SK-N-SH treated with all-trans-retinoic acid at 6 μM for 48 hours (cell line): ENCODE measurements around the gene MYLK.

Source experiments
- ATAC-seq: fragments of 200-7000 bp; cut with Tn5 transposase; 3 replicates; pipeline ENCODE4 v1.9.1; 2020; ENCODE audit warnings: mild to moderate bottlenecking, moderate library complexity
- ARNTL ChIP-seq: fragments of 450-650 bp; formaldehyde crosslinking; IDR thresholded peaks from 2 replicates; pipeline ENCODE4 v1.5.0; 2020; ENCODE audit warnings: low read depth, mild to moderate bottlenecking, moderate library complexity, borderline replicate concordance
- BACH2 ChIP-seq: fragments of 250-450 bp; sonication (Bioruptor Pico); IDR thresholded peaks from 2 replicates; pipeline ENCODE4 v1.9.0; 2021; ENCODE audit warnings: mild to moderate bottlenecking, borderline replicate concordance
- CSDC2 ChIP-seq: fragments of 250-450 bp; sonication (Bioruptor Pico); IDR thresholded peaks from 2 replicates; pipeline ENCODE4 v1.5.0; 2020; ENCODE audit warnings: mild to moderate bottlenecking, moderate library complexity
- ESRRG ChIP-seq: fragments of 250-450 bp; sonication (Bioruptor Pico); IDR thresholded peaks from 2 replicates; pipeline ENCODE4 v1.6.1; 2021; ENCODE audit warnings: mild to moderate bottlenecking
- GLIS3 ChIP-seq: fragments of 250-450 bp; sonication (Bioruptor Pico); IDR thresholded peaks from 2 replicates; pipeline ENCODE4 v1.5.0; 2020; ENCODE audit warnings: mild to moderate bottlenecking, moderate library complexity
- ISL1 ChIP-seq: fragments of 250-450 bp; sonication (Bioruptor Pico); IDR thresholded peaks from 2 replicates; pipeline ENCODE4 v2.1.2; 2022; ENCODE audit warnings: mild to moderate bottlenecking, moderate library complexity
- OSR1 ChIP-seq: fragments of 250-450 bp; sonication (Bioruptor Pico); IDR thresholded peaks from 2 replicates; pipeline ENCODE4 v1.8.0; 2022; ENCODE audit warnings: moderate library complexity, mild to moderate bottlenecking, inconsistent platforms
- PPARA ChIP-seq: fragments of 250-450 bp; sonication (Bioruptor Pico); IDR thresholded peaks from 2 replicates; pipeline ENCODE4 v1.5.0; 2020; ENCODE audit warnings: mild to moderate bottlenecking, borderline replicate concordance
- RARB ChIP-seq: fragments of 250-450 bp; sonication (Bioruptor Pico); IDR thresholded peaks from 2 replicates; pipeline ENCODE4 v1.8.0; 2021; ENCODE audit warnings: mild to moderate bottlenecking, moderate library complexity
- SNAI2 ChIP-seq: fragments of 250-450 bp; sonication (Bioruptor Pico); IDR thresholded peaks from 2 replicates; pipeline ENCODE4 v1.5.0; 2020; ENCODE audit warnings: mild to moderate bottlenecking, moderate library complexity
- TCF4 ChIP-seq: fragments of 250-450 bp; sonication (Bioruptor Pico); IDR thresholded peaks from 2 replicates; pipeline ENCODE4 v1.8.0; 2021; ENCODE audit warnings: mild to moderate bottlenecking, moderate library complexity, borderline replicate concordance
- TOX ChIP-seq: fragments of 250-450 bp; sonication (Bioruptor Pico); IDR thresholded peaks from 2 replicates; pipeline ENCODE4 v1.8.0; 2021; ENCODE audit warnings: mild to moderate bottlenecking, moderate library complexity, borderline replicate concordance
- ZC3H10 ChIP-seq: fragments of 250-450 bp; sonication (Bioruptor Pico); IDR thresholded peaks from 2 replicates; pipeline ENCODE4 v1.5.1; 2021; ENCODE audit warnings: mild to moderate bottlenecking, moderate library complexity
- ZFP3 ChIP-seq: fragments of 250-450 bp; sonication (Bioruptor Pico); IDR thresholded peaks from 2 replicates; pipeline ENCODE4 v1.5.0; 2020; ENCODE audit warnings: mild to moderate bottlenecking, moderate library complexity
- ZFP30 ChIP-seq: fragments of 450-650 bp; formaldehyde crosslinking; IDR thresholded peaks from 2 replicates; pipeline ENCODE4 v1.5.0; 2022; ENCODE audit warnings: mild to moderate bottlenecking, moderate library complexity
- ZNF565 ChIP-seq: fragments of 450-650 bp; formaldehyde crosslinking; conservative IDR thresholded peaks from 2 replicates; pipeline ENCODE4 v1.5.0; 2020; ENCODE audit warnings: low read depth, mild to moderate bottlenecking, moderate library complexity
- ZNF70 ChIP-seq: fragments of 450-650 bp; formaldehyde crosslinking; IDR thresholded peaks from 2 replicates; pipeline ENCODE4 v1.5.0; 2020; ENCODE audit warnings: mild to moderate bottlenecking, moderate library complexity
- ZNF8 ChIP-seq: fragments of 450-650 bp; formaldehyde crosslinking; IDR thresholded peaks from 2 replicates; pipeline ENCODE4 v1.5.0; 2020; ENCODE audit warnings: mild to moderate bottlenecking, moderate library complexity
- TF ChIP-seq, protein P1 (sequence below): fragments of 250-450 bp; sonication (Bioruptor Pico); IDR thresholded peaks from 2 replicates; pipeline ENCODE4 v1.8.0; 2021; ENCODE audit warnings: low read depth, mild to moderate bottlenecking, moderate library complexity, borderline replicate concordance
- TF ChIP-seq, protein P2 (sequence below): fragments of 250-450 bp; sonication (Bioruptor Pico); IDR thresholded peaks from 2 replicates; pipeline ENCODE4 v1.5.1; 2020; ENCODE audit warnings: low read depth, mild to moderate bottlenecking, moderate library complexity
- TF ChIP-seq, protein P3 (sequence below): fragments of 250-450 bp; sonication (Bioruptor Pico); IDR thresholded peaks from 2 replicates; pipeline ENCODE4 v1.5.0; 2020; ENCODE audit warnings: mild to moderate bottlenecking, moderate library complexity
- TF ChIP-seq, protein P4 (sequence below): fragments of 250-450 bp; sonication (Bioruptor Pico); IDR thresholded peaks from 2 replicates; pipeline ENCODE4 v1.5.1; 2021; ENCODE audit warnings: mild to moderate bottlenecking, moderate library complexity
- TF ChIP-seq, protein P5 (sequence below): fragments of 250-450 bp; sonication (Bioruptor Pico); IDR thresholded peaks from 2 replicates; pipeline ENCODE4 v1.8.0; 2020; ENCODE audit warnings: mild to moderate bottlenecking, moderate library complexity, borderline replicate concordance

Gene MYLK

DNA sequence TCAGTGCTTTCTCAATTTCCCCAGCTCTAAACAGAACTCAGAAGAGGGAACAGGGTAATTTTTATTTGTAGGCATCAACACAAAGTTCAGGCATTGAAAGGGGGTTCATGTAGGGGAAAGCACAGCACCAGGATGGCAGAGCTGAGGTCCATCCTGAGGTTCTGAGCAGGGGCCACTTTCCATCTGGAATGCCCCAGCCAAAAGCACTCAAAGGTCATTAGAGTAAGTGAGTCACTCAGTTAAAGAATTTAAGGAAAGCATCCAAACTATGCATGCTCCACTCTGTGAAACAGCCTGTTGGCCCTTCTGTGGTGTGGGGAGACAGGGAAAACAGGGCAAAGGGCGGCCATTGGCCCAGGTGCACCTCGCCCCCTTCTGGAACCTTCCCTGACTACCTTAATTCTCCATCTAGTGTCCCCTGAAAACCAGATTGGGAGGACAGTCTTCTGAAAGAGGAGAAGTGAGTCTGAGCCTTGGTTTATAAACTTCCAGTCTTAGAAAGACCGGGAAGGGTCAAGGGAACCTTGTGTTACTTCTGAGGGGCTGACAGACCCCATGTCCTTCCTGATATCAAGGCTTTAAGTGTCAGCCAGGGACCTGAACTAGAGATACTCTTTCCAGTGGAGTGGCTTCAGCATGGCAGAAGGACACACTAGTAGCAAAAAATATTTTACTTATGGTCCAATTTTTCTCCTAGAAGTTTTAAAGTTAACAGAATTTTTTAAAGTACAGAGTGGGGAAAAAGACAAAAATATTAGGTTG, 133.3 kb downstream of the MYLK start:
- no peak; the same call in 1 of the 2 replicates for TF ChIP-seq GLIS3 (CRISPR knock-in tag)
- TF ChIP-seq ZC3H10 (CRISPR knock-in tag): no peak
- TF ChIP-seq CSDC2 (CRISPR knock-in tag): peak; percentile 97
- TF ChIP-seq ZFP30 (CRISPR knock-in tag): no peak
- no peak for TF ChIP-seq ZNF8
- TF ChIP-seq, protein P1, sequence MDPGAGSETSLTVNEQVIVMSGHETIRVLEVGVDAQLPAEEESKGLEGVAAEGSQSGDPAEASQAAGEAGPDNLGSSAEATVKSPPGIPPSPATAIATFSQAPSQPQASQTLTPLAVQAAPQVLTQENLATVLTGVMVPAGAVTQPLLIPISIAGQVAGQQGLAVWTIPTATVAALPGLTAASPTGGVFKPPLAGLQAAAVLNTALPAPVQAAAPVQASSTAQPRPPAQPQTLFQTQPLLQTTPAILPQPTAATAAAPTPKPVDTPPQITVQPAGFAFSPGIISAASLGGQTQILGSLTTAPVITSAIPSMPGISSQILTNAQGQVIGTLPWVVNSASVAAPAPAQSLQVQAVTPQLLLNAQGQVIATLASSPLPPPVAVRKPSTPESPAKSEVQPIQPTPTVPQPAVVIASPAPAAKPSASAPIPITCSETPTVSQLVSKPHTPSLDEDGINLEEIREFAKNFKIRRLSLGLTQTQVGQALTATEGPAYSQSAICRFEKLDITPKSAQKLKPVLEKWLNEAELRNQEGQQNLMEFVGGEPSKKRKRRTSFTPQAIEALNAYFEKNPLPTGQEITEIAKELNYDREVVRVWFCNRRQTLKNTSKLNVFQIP: no peak
- TF ChIP-seq ZNF565: no peak
- TF ChIP-seq, protein P2, sequence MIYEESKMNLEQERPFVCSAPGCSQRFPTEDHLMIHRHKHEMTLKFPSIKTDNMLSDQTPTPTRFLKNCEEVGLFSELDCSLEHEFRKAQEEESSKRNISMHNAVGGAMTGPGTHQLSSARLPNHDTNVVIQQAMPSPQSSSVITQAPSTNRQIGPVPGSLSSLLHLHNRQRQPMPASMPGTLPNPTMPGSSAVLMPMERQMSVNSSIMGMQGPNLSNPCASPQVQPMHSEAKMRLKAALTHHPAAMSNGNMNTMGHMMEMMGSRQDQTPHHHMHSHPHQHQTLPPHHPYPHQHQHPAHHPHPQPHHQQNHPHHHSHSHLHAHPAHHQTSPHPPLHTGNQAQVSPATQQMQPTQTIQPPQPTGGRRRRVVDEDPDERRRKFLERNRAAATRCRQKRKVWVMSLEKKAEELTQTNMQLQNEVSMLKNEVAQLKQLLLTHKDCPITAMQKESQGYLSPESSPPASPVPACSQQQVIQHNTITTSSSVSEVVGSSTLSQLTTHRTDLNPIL (CRISPR knock-in tag): no peak
- TF ChIP-seq ESRRG (CRISPR knock-in tag): no peak
- TF ChIP-seq, protein P3, sequence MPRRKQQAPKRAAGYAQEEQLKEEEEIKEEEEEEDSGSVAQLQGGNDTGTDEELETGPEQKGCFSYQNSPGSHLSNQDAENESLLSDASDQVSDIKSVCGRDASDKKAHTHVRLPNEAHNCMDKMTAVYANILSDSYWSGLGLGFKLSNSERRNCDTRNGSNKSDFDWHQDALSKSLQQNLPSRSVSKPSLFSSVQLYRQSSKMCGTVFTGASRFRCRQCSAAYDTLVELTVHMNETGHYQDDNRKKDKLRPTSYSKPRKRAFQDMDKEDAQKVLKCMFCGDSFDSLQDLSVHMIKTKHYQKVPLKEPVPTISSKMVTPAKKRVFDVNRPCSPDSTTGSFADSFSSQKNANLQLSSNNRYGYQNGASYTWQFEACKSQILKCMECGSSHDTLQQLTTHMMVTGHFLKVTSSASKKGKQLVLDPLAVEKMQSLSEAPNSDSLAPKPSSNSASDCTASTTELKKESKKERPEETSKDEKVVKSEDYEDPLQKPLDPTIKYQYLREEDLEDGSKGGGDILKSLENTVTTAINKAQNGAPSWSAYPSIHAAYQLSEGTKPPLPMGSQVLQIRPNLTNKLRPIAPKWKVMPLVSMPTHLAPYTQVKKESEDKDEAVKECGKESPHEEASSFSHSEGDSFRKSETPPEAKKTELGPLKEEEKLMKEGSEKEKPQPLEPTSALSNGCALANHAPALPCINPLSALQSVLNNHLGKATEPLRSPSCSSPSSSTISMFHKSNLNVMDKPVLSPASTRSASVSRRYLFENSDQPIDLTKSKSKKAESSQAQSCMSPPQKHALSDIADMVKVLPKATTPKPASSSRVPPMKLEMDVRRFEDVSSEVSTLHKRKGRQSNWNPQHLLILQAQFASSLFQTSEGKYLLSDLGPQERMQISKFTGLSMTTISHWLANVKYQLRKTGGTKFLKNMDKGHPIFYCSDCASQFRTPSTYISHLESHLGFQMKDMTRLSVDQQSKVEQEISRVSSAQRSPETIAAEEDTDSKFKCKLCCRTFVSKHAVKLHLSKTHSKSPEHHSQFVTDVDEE (CRISPR knock-in tag): no peak
- TF ChIP-seq ARNTL (CRISPR knock-in tag): no peak
- peak; percentile 47; the same call in 1 of the 2 replicates for TF ChIP-seq TOX (CRISPR knock-in tag)
- TF ChIP-seq ZNF70 (CRISPR knock-in tag): no peak
- no peak for TF ChIP-seq TCF4
- TF ChIP-seq, protein P4, sequence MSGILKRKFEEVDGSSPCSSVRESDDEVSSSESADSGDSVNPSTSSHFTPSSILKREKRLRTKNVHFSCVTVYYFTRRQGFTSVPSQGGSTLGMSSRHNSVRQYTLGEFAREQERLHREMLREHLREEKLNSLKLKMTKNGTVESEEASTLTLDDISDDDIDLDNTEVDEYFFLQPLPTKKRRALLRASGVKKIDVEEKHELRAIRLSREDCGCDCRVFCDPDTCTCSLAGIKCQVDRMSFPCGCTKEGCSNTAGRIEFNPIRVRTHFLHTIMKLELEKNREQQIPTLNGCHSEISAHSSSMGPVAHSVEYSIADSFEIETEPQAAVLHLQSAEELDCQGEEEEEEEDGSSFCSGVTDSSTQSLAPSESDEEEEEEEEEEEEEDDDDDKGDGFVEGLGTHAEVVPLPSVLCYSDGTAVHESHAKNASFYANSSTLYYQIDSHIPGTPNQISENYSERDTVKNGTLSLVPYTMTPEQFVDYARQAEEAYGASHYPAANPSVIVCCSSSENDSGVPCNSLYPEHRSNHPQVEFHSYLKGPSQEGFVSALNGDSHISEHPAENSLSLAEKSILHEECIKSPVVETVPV (CRISPR knock-in tag): no peak
- TF ChIP-seq, protein P5, sequence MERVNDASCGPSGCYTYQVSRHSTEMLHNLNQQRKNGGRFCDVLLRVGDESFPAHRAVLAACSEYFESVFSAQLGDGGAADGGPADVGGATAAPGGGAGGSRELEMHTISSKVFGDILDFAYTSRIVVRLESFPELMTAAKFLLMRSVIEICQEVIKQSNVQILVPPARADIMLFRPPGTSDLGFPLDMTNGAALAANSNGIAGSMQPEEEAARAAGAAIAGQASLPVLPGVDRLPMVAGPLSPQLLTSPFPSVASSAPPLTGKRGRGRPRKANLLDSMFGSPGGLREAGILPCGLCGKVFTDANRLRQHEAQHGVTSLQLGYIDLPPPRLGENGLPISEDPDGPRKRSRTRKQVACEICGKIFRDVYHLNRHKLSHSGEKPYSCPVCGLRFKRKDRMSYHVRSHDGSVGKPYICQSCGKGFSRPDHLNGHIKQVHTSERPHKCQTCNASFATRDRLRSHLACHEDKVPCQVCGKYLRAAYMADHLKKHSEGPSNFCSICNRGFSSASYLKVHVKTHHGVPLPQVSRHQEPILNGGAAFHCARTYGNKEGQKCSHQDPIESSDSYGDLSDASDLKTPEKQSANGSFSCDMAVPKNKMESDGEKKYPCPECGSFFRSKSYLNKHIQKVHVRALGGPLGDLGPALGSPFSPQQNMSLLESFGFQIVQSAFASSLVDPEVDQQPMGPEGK (CRISPR knock-in tag): peak; percentile 63; the same call in 1 of the 2 replicates
- peak; percentile 85 for TF ChIP-seq ISL1 (CRISPR knock-in tag)
- TF ChIP-seq OSR1 (CRISPR knock-in tag): peak; percentile 62; the same call in 1 of the 2 replicates
- TF ChIP-seq SNAI2: 0 out of 2 replicates have a peak, but pooled peaks have one; percentile 35
- no peak for TF ChIP-seq PPARA (CRISPR knock-in tag)
- no peak for TF ChIP-seq BACH2
- peak; percentile 78 for TF ChIP-seq ZFP3
- no peak for TF ChIP-seq RARB
- peak; percentile 89 for ATAC-seq

DNA sequence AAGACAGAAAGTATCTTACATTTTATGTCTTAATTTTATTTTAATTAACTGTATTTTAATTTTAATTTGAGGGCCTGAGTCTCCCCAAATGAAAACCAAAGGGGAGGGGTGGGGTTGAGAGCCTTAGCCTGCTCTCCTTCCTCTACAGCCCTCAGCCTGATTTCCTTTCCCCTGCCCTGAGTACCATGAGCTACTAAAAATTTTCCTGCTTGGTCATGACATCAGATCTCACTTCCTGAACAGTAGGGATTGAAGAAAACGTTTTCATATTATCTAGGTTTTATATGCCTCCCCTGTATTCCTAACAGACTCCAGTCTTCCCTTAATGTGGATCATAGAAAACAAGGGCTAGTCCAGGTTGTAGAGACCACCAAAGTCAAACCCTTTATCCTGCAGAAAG, 133.9 kb downstream of the MYLK start:
- no peak; the same call in 2 of the 3 replicates for ATAC-seq
- TF ChIP-seq OSR1 (CRISPR knock-in tag) (no peak), GLIS3 (CRISPR knock-in tag) (no peak), ESRRG (CRISPR knock-in tag) (no peak), RARB (no peak), TCF4 (no peak), ARNTL (CRISPR knock-in tag) (no peak), PPARA (CRISPR knock-in tag) (no peak), TOX (CRISPR knock-in tag) (no peak), ZNF565 (no peak), ZNF70 (CRISPR knock-in tag) (no peak)
- TF ChIP-seq, protein P4 (CRISPR knock-in tag): no peak
- TF ChIP-seq, protein P3 (CRISPR knock-in tag): no peak
- TF ChIP-seq, protein P5 (CRISPR knock-in tag): no peak
